ENCODE data around the gene TOMM6.

Gene TOMM6

GRCh38 chr6:41823178-41823577 is 35.7 kb downstream of the TOMM6 start:
- DNase-seq (ENCODE audit: low read depth, low spot score) = no peak

- no peak for DNase-seq (ENCODE audit: low read depth, low spot score)
Measured at GRCh38 chr6:41824571-41825569, 37.4 kb downstream of the TOMM6 start.

- DNase-seq (ENCODE audit: low read depth, low spot score) = no peak
Measured at GRCh38 chr6:41826343-41827022, 39.0 kb downstream of the TOMM6 start.

- DNase-seq (ENCODE audit: low read depth, low spot score) = no peak
Measured at GRCh38 chr6:41832263-41832662, 44.8 kb downstream of the TOMM6 start.

- no peak for DNase-seq (ENCODE audit: low read depth, low spot score)
Measured at GRCh38 chr6:41836022-41836659, 48.6 kb downstream of the TOMM6 start.

GRCh38 chr6:41836660-41837052 is 49.2 kb downstream of the TOMM6 start:
- DNase-seq (ENCODE audit: low read depth, low spot score) = no peak

All from iPS DF 19.7 (cell line).